Mucosa of stomach (tissue), 1 donor: Measurements from ENCODE around the gene MOB3B.

ENCODE experiments used
- H3K27me3 ChIP-seq: one replicate; pipeline ENCODE4 v1.7.0; 2013; ENCODE audit warnings: mild to moderate bottlenecking, low read length; ENCODE audit not compliant: control insufficient read depth, insufficient read depth
- H3K36me3 ChIP-seq: one replicate; pipeline ENCODE4 v1.7.0; 2013; ENCODE audit warnings: low read length; ENCODE audit not compliant: control insufficient read depth, insufficient read depth
- H3K4me1 ChIP-seq: one replicate; pipeline ENCODE4 v1.7.0; 2013; ENCODE audit warnings: mild to moderate bottlenecking, low read length; ENCODE audit not compliant: control insufficient read depth, insufficient read depth
- H3K4me3 ChIP-seq: one replicate; pipeline ENCODE4 v1.7.0; 2013; ENCODE audit warnings: low read length
- H3K9ac ChIP-seq: one replicate; pipeline ENCODE4 v1.7.0; 2013; ENCODE audit warnings: mild to moderate bottlenecking, low read length, moderate library complexity
- H3K9me3 ChIP-seq: one replicate; pipeline ENCODE4 v1.7.0; 2013; ENCODE audit warnings: mild to moderate bottlenecking, low read length, moderate library complexity; ENCODE audit not compliant: control insufficient read depth
- donor health status: Pancreatic carcinoma.

The MOB3B gene

GRCh38 chr9:27432308-27432707, 97.3 kb downstream of the MOB3B start:
- Histone ChIP-seq H3K36me3 (no peaks in the 10 kb centered on the region), H3K27me3 (no peaks in the 10 kb centered on the region), H3K9ac (no peak overlapping the region), H3K4me3 (no peak overlapping the region), H3K9me3 (no peaks in the 10 kb centered on the region), H3K4me1 (peaks cover 28% of the 10 kb centered on the region)

GRCh38 chr9:27431543-27432147, 98.0 kb downstream of the MOB3B start:
- Histone ChIP-seq H3K9me3 (no peaks in the 10 kb centered on the region), H3K9ac (no peak overlapping the region), H3K4me1 (peaks cover 22% of the 10 kb centered on the region), H3K27me3 (no peaks in the 10 kb centered on the region), H3K4me3 (no peak overlapping the region), H3K36me3 (no peaks in the 10 kb centered on the region)

- Histone ChIP-seq H3K4me1 (peaks cover 17% of the 10 kb centered on the region), H3K27me3 (no peaks in the 10 kb centered on the region), H3K9ac (no peak overlapping the region), H3K36me3 (no peaks in the 10 kb centered on the region), H3K9me3 (no peaks in the 10 kb centered on the region), H3K4me3 (no peak overlapping the region)
Measured at GRCh38 chr9:27430750-27431535, 98.7 kb downstream of the MOB3B start.

GRCh38 chr9:27429917-27430316, 99.7 kb downstream of the MOB3B start:
- Histone ChIP-seq H3K9ac (no peak overlapping the region), H3K4me3 (no peak overlapping the region), H3K27me3 (no peaks in the 10 kb centered on the region), H3K36me3 (no peaks in the 10 kb centered on the region), H3K9me3 (no peaks in the 10 kb centered on the region), H3K4me1 (peaks cover 14% of the 10 kb centered on the region)

- Histone ChIP-seq H3K27me3 (no peaks in the 10 kb centered on the region), H3K4me3 (no peak overlapping the region), H3K4me1 (peaks cover 14% of the 10 kb centered on the region), H3K36me3 (no peaks in the 10 kb centered on the region), H3K9me3 (no peaks in the 10 kb centered on the region), H3K9ac (no peak overlapping the region)
Measured at GRCh38 chr9:27429436-27429835, 100.2 kb downstream of the MOB3B start.

GRCh38 chr9:27428551-27428950, 101.1 kb downstream of the MOB3B start:
- Histone ChIP-seq H3K27me3 (no peaks in the 10 kb centered on the region), H3K36me3 (no peaks in the 10 kb centered on the region), H3K9me3 (no peaks in the 10 kb centered on the region), H3K9ac (no peak overlapping the region), H3K4me1 (peaks cover 12% of the 10 kb centered on the region), H3K4me3 (no peak overlapping the region)

- no peaks in the 10 kb centered on the region for H3K9me3 ChIP-seq
- no peaks in the 10 kb centered on the region for H3K27me3 ChIP-seq
- no peak overlapping the region for H3K4me3 ChIP-seq
- no peak overlapping the region for H3K9ac ChIP-seq
- H3K36me3 ChIP-seq: no peaks in the 10 kb centered on the region
- H3K4me1 ChIP-seq: peaks cover 9% of the 10 kb centered on the region
Measured at GRCh38 chr9:27427272-27427643, 102.4 kb downstream of the MOB3B start.

- H3K4me3 ChIP-seq: no peak overlapping the region
- H3K9me3 ChIP-seq: no peaks in the 10 kb centered on the region
- no peaks in the 10 kb centered on the region for H3K36me3 ChIP-seq
- H3K4me1 ChIP-seq: peaks cover 9% of the 10 kb centered on the region
- no peaks in the 10 kb centered on the region for H3K27me3 ChIP-seq
- H3K9ac ChIP-seq: no peak overlapping the region
Measured at GRCh38 chr9:27426511-27427271, 102.9 kb downstream of the MOB3B start.

- H3K36me3 ChIP-seq: no peaks in the 10 kb centered on the region
- H3K4me1 ChIP-seq: peaks cover 9% of the 10 kb centered on the region
- H3K4me3 ChIP-seq: no peak overlapping the region
Measured at GRCh38 chr9:27425827-27426510, 103.6 kb downstream of the MOB3B start.

GRCh38 chr9:27423915-27424710, 105.5 kb downstream of the MOB3B start:
- Histone ChIP-seq H3K36me3 (no peaks in the 10 kb centered on the region), H3K9me3 (no peaks in the 10 kb centered on the region), H3K9ac (no peak overlapping the region), H3K27me3 (no peaks in the 10 kb centered on the region), H3K4me3 (no peak overlapping the region), H3K4me1 (no peaks in the 10 kb centered on the region)

More at GRCh38 chr9:27425827-27426510, 103.6 kb downstream of the MOB3B start:
- Histone ChIP-seq H3K27me3 (no peaks in the 10 kb centered on the region), H3K9me3 (no peaks in the 10 kb centered on the region), H3K9ac (no peak overlapping the region)

GRCh38 chr9:27422279-27422834, 107.3 kb downstream of the MOB3B start:
- no peaks in the 10 kb centered on the region for H3K27me3 ChIP-seq
- no peaks in the 10 kb centered on the region for H3K9me3 ChIP-seq
- H3K4me1 ChIP-seq: no peaks in the 10 kb centered on the region
- no peak overlapping the region for H3K4me3 ChIP-seq
- H3K36me3 ChIP-seq: no peaks in the 10 kb centered on the region
- H3K9ac ChIP-seq: no peak overlapping the region
